Smooth muscle cell (in vitro differentiated cells): ENCODE measurements around the gene CYSTM1. TPM values are rescaled to one million over a fixed set of nuclear protein-coding genes. Genes with fewer than 3 reads are reported as not detected.

Experiments used
- DNase-seq: peaks from one replicate; lab custom pipeline; 2025; ENCODE audit not compliant: unreplicated experiment; lab: John Stamatoyannopoulos, UW
- H2AFZ ChIP-seq: fragments of 200-600 bp; sonication (generic); 2 replicates; pipeline ENCODE4 v1.6.0; 2016; ENCODE audit warnings: antibody characterized with exemption, low read depth, mild to moderate bottlenecking
- H3F3A ChIP-seq: fragments of 200-600 bp; sonication (generic); 2 replicates; pipeline ENCODE4 v1.6.0; 2017; ENCODE audit warnings: antibody characterized with exemption, low read depth
- H3K27ac ChIP-seq: fragments of 200-600 bp; sonication (generic); 2 replicates; pipeline ENCODE4 v1.5.1; 2016; ENCODE audit warnings: low read depth, mild to moderate bottlenecking
- H3K27me3 ChIP-seq: fragments of 200-600 bp; sonication (generic); 2 replicates; pipeline ENCODE4 v1.6.1; 2016; ENCODE audit warnings: low read depth, mild to moderate bottlenecking
- H3K36me3 ChIP-seq: fragments of 200-600 bp; sonication (generic); 2 replicates; pipeline ENCODE4 v1.5.1; 2016; ENCODE audit warnings: low read depth
- H3K4me1 ChIP-seq: fragments of 200-600 bp; sonication (generic); 2 replicates; pipeline ENCODE4 v1.5.1; 2016; ENCODE audit warnings: low read depth
- H3K4me2 ChIP-seq: fragments of 200-600 bp; sonication (generic); 2 replicates; pipeline ENCODE4 v1.6.0; 2016; ENCODE audit warnings: mild to moderate bottlenecking
- H3K4me3 ChIP-seq: fragments of 200-600 bp; sonication (generic); 2 replicates; pipeline ENCODE4 v1.5.1; 2016; ENCODE audit warnings: mild to moderate bottlenecking
- H3K79me2 ChIP-seq: fragments of 200-600 bp; sonication (generic); 2 replicates; pipeline ENCODE4 v1.6.0; 2016; ENCODE audit warnings: low read depth, mild to moderate bottlenecking
- H3K9ac ChIP-seq: fragments of 200-600 bp; sonication (generic); 2 replicates; pipeline ENCODE4 v1.6.0; 2016; ENCODE audit warnings: low read depth
- H3K9me3 ChIP-seq: fragments of 200-600 bp; sonication (generic); replicated peaks from 2 replicates; pipeline ENCODE4 v1.5.1; 2016; ENCODE audit warnings: low read depth
- H4K20me1 ChIP-seq: fragments of 200-600 bp; sonication (generic); 2 replicates; pipeline ENCODE4 v1.6.0; 2016; ENCODE audit warnings: low read depth
- WGBS: methylation state at CpG from one replicate; pipeline ENCODE4 v1.1.7; 2016; ENCODE audit warnings: low lambda C conversion rate; 5-methylcytosine and 5-hydroxymethylcytosine counted together
- polyA plus RNA-seq: library from polyadenylated mRNA; unstranded; fragments of >200 nt; fragmentation: Nextera tagmentation; extraction: Ambion mirVana; gene quantifications from 2 replicates; pipeline ENCODE4 v1.2.1, GENCODE V29; 2016
- total RNA-seq: library from RNA; depleted of rRNA; stranded (reverse); fragments of >200 nt; gene quantifications from 2 replicates; pipeline ENCODE4 v1.2.3, GENCODE V29; 2014
- TF ChIP-seq, protein P1 (sequence below): fragments of 200-600 bp; sonication (generic); IDR thresholded peaks from 2 replicates; pipeline ENCODE4 v1.5.1; 2017; ENCODE audit warnings: borderline replicate concordance, mild to moderate bottlenecking, antibody characterized with exemption; ENCODE audit not compliant: insufficient read depth, poor library complexity, severe bottlenecking

The CYSTM1 gene
- total RNA-seq (9.4 and 23.5 TPM in 2 replicates), polyA plus RNA-seq (31.3 and 45.6 TPM in 2 replicates)

- peak within 1 kb of the TSS; percentile 95 for H3K9ac ChIP-seq
- H3K4me2 ChIP-seq: peak within 1 kb of the TSS; percentile 98
- TF ChIP-seq, protein P1, sequence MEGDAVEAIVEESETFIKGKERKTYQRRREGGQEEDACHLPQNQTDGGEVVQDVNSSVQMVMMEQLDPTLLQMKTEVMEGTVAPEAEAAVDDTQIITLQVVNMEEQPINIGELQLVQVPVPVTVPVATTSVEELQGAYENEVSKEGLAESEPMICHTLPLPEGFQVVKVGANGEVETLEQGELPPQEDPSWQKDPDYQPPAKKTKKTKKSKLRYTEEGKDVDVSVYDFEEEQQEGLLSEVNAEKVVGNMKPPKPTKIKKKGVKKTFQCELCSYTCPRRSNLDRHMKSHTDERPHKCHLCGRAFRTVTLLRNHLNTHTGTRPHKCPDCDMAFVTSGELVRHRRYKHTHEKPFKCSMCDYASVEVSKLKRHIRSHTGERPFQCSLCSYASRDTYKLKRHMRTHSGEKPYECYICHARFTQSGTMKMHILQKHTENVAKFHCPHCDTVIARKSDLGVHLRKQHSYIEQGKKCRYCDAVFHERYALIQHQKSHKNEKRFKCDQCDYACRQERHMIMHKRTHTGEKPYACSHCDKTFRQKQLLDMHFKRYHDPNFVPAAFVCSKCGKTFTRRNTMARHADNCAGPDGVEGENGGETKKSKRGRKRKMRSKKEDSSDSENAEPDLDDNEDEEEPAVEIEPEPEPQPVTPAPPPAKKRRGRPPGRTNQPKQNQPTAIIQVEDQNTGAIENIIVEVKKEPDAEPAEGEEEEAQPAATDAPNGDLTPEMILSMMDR: no peak
- peak within 1 kb of the TSS; percentile 89 for H3K27ac ChIP-seq
- DNase-seq: peak; percentile 81
- WGBS: 3% methylated on average over 59 of the region's 61 CpGs
- H4K20me1 ChIP-seq: no peaks in the 10 kb centered on the region
- no peaks in the 10 kb centered on the region for H3K36me3 ChIP-seq
- H2AFZ ChIP-seq: peak within 1 kb of the TSS; percentile 89
- peaks cover 6% of the 10 kb centered on the region for H3K4me1 ChIP-seq
- H3K27me3 ChIP-seq: no peaks in the 10 kb centered on the region
- H3K4me3 ChIP-seq: peak within 1 kb of the TSS; percentile 79
- H3K79me2 ChIP-seq: no peaks in the 10 kb centered on the region
- H3F3A ChIP-seq: no peaks in the 10 kb centered on the region
- no peaks in the 10 kb centered on the region for H3K9me3 ChIP-seq
These were observed at the start of gene CYSTM1 for GRCh38 chr5:140174465-140175366. TSS of gene CYSTM1 (plus strand) at chr5:140175188. CDS start at chr5:140194466, 19,278 bp downstream.

DNA sequence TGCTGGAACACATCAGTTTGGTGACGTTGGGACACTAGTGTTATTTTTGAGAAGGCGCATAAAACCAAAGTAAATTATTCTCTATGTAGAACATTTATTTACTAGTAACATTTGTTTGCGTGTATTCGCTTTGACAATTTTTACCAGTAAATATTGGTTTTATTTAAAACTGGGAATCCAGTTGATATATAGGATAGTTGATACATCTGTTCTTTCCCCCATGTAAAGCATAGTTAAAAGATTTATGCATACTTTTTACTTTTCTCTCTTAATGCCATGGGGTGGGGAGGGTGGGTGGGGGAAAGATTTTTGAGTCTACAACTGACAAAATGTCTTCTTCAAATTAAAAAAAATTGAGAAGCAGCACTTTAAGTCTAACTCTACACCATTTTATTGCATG is 49.4 kb upstream of the CYSTM1 start, which contains the start of gene IGIP:
IGIP (plus strand) TSS at position 301 of the 400 bp plus-strand sequence. CDS start 2,540 bp downstream, outside the sequence.
- no peak within 1 kb of the TSS for H2AFZ ChIP-seq
- H3K79me2 ChIP-seq: peaks cover 8% of the 10 kb centered on the region
- 97% methylated on average over 4 of the region's 4 CpGs for WGBS

DNA sequence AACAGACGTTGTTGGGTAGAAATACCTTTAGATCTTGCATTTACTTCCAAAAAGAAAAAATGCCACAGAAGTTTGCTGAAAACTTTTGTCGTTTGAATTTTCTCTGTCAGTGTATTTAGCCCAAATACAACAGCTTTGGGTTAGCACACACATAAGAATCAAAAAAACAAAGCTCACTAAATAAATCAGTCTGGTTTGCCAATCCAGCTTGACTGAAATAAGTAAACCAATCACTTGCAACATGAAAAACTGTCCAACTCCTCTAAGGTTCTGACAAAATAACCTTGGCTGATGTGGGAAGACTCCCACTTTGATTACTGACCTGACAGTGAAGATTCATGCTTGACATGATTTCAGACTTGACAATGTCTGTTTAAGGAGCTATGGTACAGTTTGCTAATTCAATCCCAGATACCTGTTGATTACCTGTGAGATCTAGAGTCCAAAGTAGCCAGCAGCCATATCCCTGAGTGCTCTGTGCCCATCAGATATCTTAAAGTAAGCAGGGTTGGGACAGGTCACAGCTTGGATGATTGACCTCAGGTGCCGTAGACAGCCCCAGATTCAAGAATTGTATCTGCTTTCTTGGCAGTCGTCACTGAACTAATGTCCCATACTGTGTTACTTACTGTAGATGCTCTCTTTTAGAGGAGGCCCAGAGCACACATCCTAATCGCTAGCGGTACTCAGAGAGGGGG is 48.5 kb upstream of the CYSTM1 start:
- peaks cover 8% of the 10 kb centered on the region for H3K79me2 ChIP-seq
- H3F3A ChIP-seq: no peaks in the 10 kb centered on the region
- no peak overlapping the region for H3K4me2 ChIP-seq
- 84% methylated on average over 6 of the region's 6 CpGs for WGBS
- H2AFZ ChIP-seq: no peak overlapping the region
- H4K20me1 ChIP-seq: peaks cover 78% of the 10 kb centered on the region
- H3K9me3 ChIP-seq: no peaks in the 10 kb centered on the region
- no peak overlapping the region for H3K9ac ChIP-seq
- TF ChIP-seq, protein P1: no peak
- no peaks in the 10 kb centered on the region for H3K36me3 ChIP-seq
- no peaks in the 10 kb centered on the region for H3K4me1 ChIP-seq
- no peak overlapping the region for H3K27ac ChIP-seq
- H3K27me3 ChIP-seq: peaks cover 4% of the 10 kb centered on the region
- no peak overlapping the region for H3K4me3 ChIP-seq
- DNase-seq: no peak

More for the DNA sequence above, 49.4 kb upstream of the CYSTM1 start, which contains the start of gene IGIP:
- Histone ChIP-seq H4K20me1 (peaks cover 86% of the 10 kb centered on the region), H3K27ac (no peak within 1 kb of the TSS), H3K36me3 (no peaks in the 10 kb centered on the region), H3K4me1 (no peaks in the 10 kb centered on the region), H3K4me2 (no peak within 1 kb of the TSS), H3K4me3 (no peak within 1 kb of the TSS), H3K27me3 (peaks cover 4% of the 10 kb centered on the region), H3F3A (no peaks in the 10 kb centered on the region), H3K9ac (no peak within 1 kb of the TSS), H3K9me3 (no peaks in the 10 kb centered on the region)
- DNase-seq: no peak
- TF ChIP-seq, protein P1: no peak
